Heart right ventricle (tissue), 16 donors: ENCODE data around the gene SLC39A11. TPM values are rescaled to one million over a fixed set of nuclear protein-coding genes. Genes with fewer than 3 reads are reported as not detected.

Experiments used
- ATAC-seq, 8 donors: fragments of 200-7000 bp; cut with Tn5 transposase; one replicate each; pipeline ENCODE4 v1.9.1; 2020; ENCODE audit warnings: mild to moderate bottlenecking in 8 of 8, moderate library complexity in 8 of 8, moderate number of reproducible peaks in 1 of 8
- DNase-seq, 2 donors: peaks; one replicate each; pipeline ENCODE4 v3.0.0-alpha.2; 2020
- H3K27ac ChIP-seq, 10 donors: fragments of 200-600 bp; sonication (generic) in 2 of 10; one replicate each; pipeline versions ENCODE4 v1.5.0 to v1.8.0; 2020 to 2022; ENCODE audit warnings: mild to moderate bottlenecking in 3 of 10
- H3K27me3 ChIP-seq, 7 donors: fragments of 200-600 bp; one replicate each; pipeline ENCODE4 v1.8.0; 2021 to 2022; ENCODE audit warnings: mild to moderate bottlenecking in 2 of 7
- H3K36me3 ChIP-seq, 9 donors: fragments of 200-600 bp; sonication (generic) in 1 of 9; one replicate each; pipeline versions ENCODE4 v1.5.0 to v1.8.0; 2020 to 2022; ENCODE audit warnings: mild to moderate bottlenecking in 2 of 9
- H3K4me1 ChIP-seq, 9 donors: fragments of 200-600 bp; sonication (generic) in 1 of 9; one replicate each; pipeline versions ENCODE4 v1.5.0 to v1.8.0; 2020 to 2022; ENCODE audit warnings: mild to moderate bottlenecking in 4 of 9
- H3K4me3 ChIP-seq, 10 donors: fragments of 200-600 bp; sonication (generic) in 2 of 10; one replicate each; pipeline versions ENCODE4 v1.5.0 to v1.8.0; 2020 to 2022; ENCODE audit warnings: mild to moderate bottlenecking in 7 of 10, moderate library complexity in 2 of 10
- H3K9me3 ChIP-seq, 11 donors: fragments of 200-600 bp in 10 of 11; sonication (generic) in 2 of 11; one replicate each; pipeline versions ENCODE4 v1.5.0 to v1.8.0; 2013 to 2022; ENCODE audit warnings: mild to moderate bottlenecking in 2 of 11, control low read depth in 1 of 11, moderate library complexity in 1 of 11
- CTCF ChIP-seq, 9 donors: fragments of 200-600 bp; sonication (generic) in 2 of 9; IDR thresholded peaks; one replicate each; pipeline versions ENCODE4 v1.5.0 to v1.8.0; 2021 to 2022; ENCODE audit warnings: antibody characterized with exemption in 9 of 9, mild to moderate bottlenecking in 5 of 9, moderate library complexity in 1 of 9
- WGBS, 2 donors: extraction: QIAGEN DNeasy Blood & Tissue Kit; methylation state at CpG; one replicate each; pipeline ENCODE4 v1.1.7; 2013; ENCODE audit warnings: inconsistent platforms in 1 of 2; 5-methylcytosine and 5-hydroxymethylcytosine counted together
- intact Hi-C, 10 donors: fragments of 100-400 bp; cut with DNase I; formaldehyde crosslinking; loops; one replicate each; pipeline versions ENCODE4 v1.11.1 to v1.14.2; 2022
- polyA plus RNA-seq, 2 donors: library from polyadenylated mRNA; stranded (reverse); fragments of 200-250 nt; gene quantifications; one replicate each; pipeline ENCODE4 v1.2.3, GENCODE V29; 2013
- total RNA-seq, 10 donors: library from RNA; stranded (reverse); fragmentation: NEBNext Ultra II Directional in 3 of 10; extraction: Animal tissue kit (Norgen Biotek cat#: 25700) in 3 of 10; gene quantifications; one replicate each; pipeline versions ENCODE4 v1.2.1 to v1.2.4, GENCODE V29; 2021 to 2023
- donor health status: Arrhythmogenic right ventricular cardiomyopathy.
- donor health status: ischemic (EF 13 %, LVEDD 7.1; RV severe dilation, severe dysfunction).
- donor health status: healthy with polysubstance abuse.
- donor health status: DM: no; HTN: yes; CAD: no.
- donor health status: DM: no; HTN: no; CAD: no.
- donor health status: ischemic (EF 25% LVEDD 6.9; RV normal size, moderate dysfunction).
- donor health status: ischemic (EF 25% LVEDD 5.7; RV mildly dilated, moderate dysfunction).
- donor health status: healthy.
- donor health status: DM: yes; HTN: yes; CAD: no.
- donor health status: Ischemic cardiomyopathy.
- donor health status: ischemic (EF 35%, LVEDD 5.7; RV mildly dilated, moderate dysfunction).
- donor health status: nonischemic (EF 11% LVEDD 7.7; RV severe dilation, severe dysfunction).
- donor health status: DM: yes; HTN: yes; CAD: no.
- donor health status: PGD.
- donor health status: ischemic (EF 29% LVEDD 5.4; RV normal size, mild dysfunction).
- donor health status: nonischemic (EF 23%, LVEDD 6.1; RV moderate dilation, normal function).

The SLC39A11 gene
- total and polyA plus RNA-seq, 12 donors = 2.4 to 11.3 (median 6.4) TPM

GRCh38 chr17:73039282-73039681 lies 53.2 kb downstream of the SLC39A11 start:
- Histone ChIP-seq H3K36me3 (peaks cover 0 to 5% (median 0%) of the 10 kb centered on the region in 9 donors), H3K4me1 (peaks cover 0 to 20% (median 14%) of the 10 kb centered on the region in 9 donors), H3K4me3 (no peak overlapping the region), H3K27me3 (no peaks in the 10 kb centered on the region), H3K9me3 (peaks cover 0 to 24% (median 0%) of the 10 kb centered on the region in 11 donors), H3K27ac (no peak overlapping the region)
- DNase-seq (no peak), ATAC-seq (no peak)
- no peak for TF ChIP-seq CTCF (IDR thresholded peaks at IDR 0.05)
- WGBS, 2 donors = 90 to 92% methylated on average over 9 of the region's 9 CpGs
- intact Hi-C loops = no loop called here

GRCh38 chr17:73031472-73031871 lies 61.0 kb downstream of the SLC39A11 start:
- intact Hi-C loops = no loop called here
- ATAC-seq (no peak), DNase-seq (no peak)
- Histone ChIP-seq H3K27ac (no peak overlapping the region), H3K36me3 (peaks cover 0 to 13% (median 0%) of the 10 kb centered on the region in 9 donors), H3K27me3 (no peaks in the 10 kb centered on the region), H3K4me1 (peaks cover 0 to 15% (median 0%) of the 10 kb centered on the region in 9 donors), H3K9me3 (no peaks in the 10 kb centered on the region), H3K4me3 (no peak overlapping the region)
- 88% methylated on average over 8 of the region's 8 CpGs for WGBS, 2 donors
- no peak for TF ChIP-seq CTCF (IDR thresholded peaks at IDR 0.05)

- Histone ChIP-seq H3K9me3 (no peaks in the 10 kb centered on the region), H3K27ac (no peak overlapping the region), H3K27me3 (no peaks in the 10 kb centered on the region), H3K4me3 (no peak overlapping the region), H3K4me1 (peaks cover 0 to 15% (median 0%) of the 10 kb centered on the region in 9 donors), H3K36me3 (peaks cover 0 to 13% (median 0%) of the 10 kb centered on the region in 9 donors)
- 85% methylated on average over 4 of the region's 4 CpGs for WGBS, 2 donors
- intact Hi-C loops = no loop called here
- no peak for DNase-seq
- no peak for ATAC-seq
- no peak for TF ChIP-seq CTCF (IDR thresholded peaks at IDR 0.05)
Measured at GRCh38 chr17:73030995-73031394, 61.5 kb downstream of the SLC39A11 start.

- Histone ChIP-seq H3K4me3 (no peak overlapping the region), H3K9me3 (no peaks in the 10 kb centered on the region), H3K4me1 (peaks cover 0 to 15% (median 0%) of the 10 kb centered on the region in 9 donors), H3K27me3 (no peaks in the 10 kb centered on the region), H3K36me3 (peaks cover 0 to 13% (median 0%) of the 10 kb centered on the region in 9 donors), H3K27ac (no peak overlapping the region)
- DNase-seq (no peak), ATAC-seq (peak in 1 of 8 donors; percentile 41)
- intact Hi-C loops = no loop called here
- WGBS, 2 donors = 78 to 79% methylated on average over 8 of the region's 8 CpGs
- TF ChIP-seq CTCF (IDR thresholded peaks at IDR 0.05) = no peak
Measured at GRCh38 chr17:73030501-73030921, 62.0 kb downstream of the SLC39A11 start.
